KOPT-K1 (cell line): ENCODE data around the gene DDT.
"Not testable (repeated sequence)": the region's sequence is repeated elsewhere in the genome, so short reads cannot be mapped to it uniquely, and the experiment has no call there.

Source experiments
- H3K27ac ChIP-seq: fragments of 200-600 bp; sonication (generic); 2 replicates; pipeline ENCODE4 v1.5.1; 2016; ENCODE audit warnings: antibody characterized with exemption, mild to moderate bottlenecking, low read depth, low read length; ENCODE audit not compliant: poor library complexity, severe bottlenecking
- H3K36me3 ChIP-seq: fragments of 200-600 bp; sonication (generic); 2 replicates; pipeline ENCODE4 v1.5.1; 2017; ENCODE audit warnings: antibody characterized with exemption, mild to moderate bottlenecking, low read length, moderate library complexity; ENCODE audit not compliant: insufficient read depth
- H3K9me3 ChIP-seq: fragments of 200-600 bp; sonication (generic); 2 replicates; pipeline ENCODE4 v1.5.1; 2017; ENCODE audit warnings: antibody characterized with exemption, low read length, mild to moderate bottlenecking; ENCODE audit not compliant: insufficient read depth, poor library complexity, severe bottlenecking

The DDT gene

GRCh38 chr22:23947391-23947790 lies 26.9 kb downstream of the DDT start:
- H3K36me3 ChIP-seq, H3K9me3 ChIP-seq, H3K27ac ChIP-seq: not testable (repeated sequence)

GRCh38 chr22:23940166-23940565 lies 34.1 kb downstream of the DDT start:
- not testable (repeated sequence) for H3K27ac ChIP-seq, H3K9me3 ChIP-seq, H3K36me3 ChIP-seq

- no peak overlapping the region for H3K27ac ChIP-seq
- H3K36me3 ChIP-seq, result no peaks in the 10 kb centered on the region
- H3K9me3 ChIP-seq, result no peaks in the 10 kb centered on the region
These were observed 35.3 kb downstream of the DDT start for GRCh38 chr22:23939017-23939357.

- Histone ChIP-seq H3K9me3 (no peaks in the 10 kb centered on the region), H3K27ac (no peak overlapping the region), H3K36me3 (no peaks in the 10 kb centered on the region)
These were observed 35.8 kb downstream of the DDT start for GRCh38 chr22:23938328-23939016.

GRCh38 chr22:23926561-23926960 lies 47.7 kb downstream of the DDT start:
- Histone ChIP-seq H3K36me3 (peaks cover 76% of the 10 kb centered on the region; the same call in 1 of the 2 replicates), H3K9me3 (peaks cover 29% of the 10 kb centered on the region)

GRCh38 chr22:23925020-23925606 lies 49.1 kb downstream of the DDT start:
- Histone ChIP-seq H3K36me3 (peaks cover 69% of the 10 kb centered on the region; the same call in 1 of the 2 replicates), H3K27ac (no peak overlapping the region), H3K9me3 (peaks cover 22% of the 10 kb centered on the region)

More at GRCh38 chr22:23926561-23926960, 47.7 kb downstream of the DDT start:
- no peak overlapping the region for H3K27ac ChIP-seq

- H3K36me3 ChIP-seq, result peaks cover 57% of the 10 kb centered on the region; the same call in 1 of the 2 replicates
- peaks cover 20% of the 10 kb centered on the region for H3K9me3 ChIP-seq
- H3K27ac ChIP-seq, result no peak overlapping the region
These were observed 51.3 kb downstream of the DDT start for GRCh38 chr22:23922921-23923320.

- peaks cover 45% of the 10 kb centered on the region; the same call in 1 of the 2 replicates for H3K36me3 ChIP-seq
- peaks cover 18% of the 10 kb centered on the region for H3K9me3 ChIP-seq
- not testable (repeated sequence) for H3K27ac ChIP-seq
These were observed 52.5 kb downstream of the DDT start for GRCh38 chr22:23921586-23922201.
